ENCODE data around the gene NDST1.

Gene NDST1

GRCh38 chr5:150523472-150524350 is 15.8 kb downstream of the NDST1 start:
- peak; percentile 44 to 48 for DNase-seq (ENCODE audit: low read depth in 2 of 2)

DNA sequence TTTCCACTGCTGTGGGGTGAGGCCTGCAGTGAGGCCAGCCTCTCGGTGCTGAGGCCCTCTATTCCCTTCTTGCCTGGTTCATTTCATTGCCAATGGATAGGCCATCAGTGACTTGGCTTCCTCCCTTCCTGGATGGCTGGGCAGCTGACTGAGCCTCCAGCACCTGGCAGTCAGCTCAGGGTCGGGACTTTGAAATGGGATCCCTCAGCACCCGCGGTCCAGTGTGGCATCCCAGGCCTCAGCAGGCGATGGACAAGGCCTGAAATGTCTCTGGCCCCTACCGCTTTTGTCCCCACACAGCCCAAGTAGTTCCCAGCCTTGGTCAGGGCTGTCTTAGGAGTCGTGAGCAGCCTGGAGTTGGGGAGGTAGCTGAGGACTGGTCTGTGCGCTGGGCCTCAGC is 17.2 kb downstream of the NDST1 start:
- no peak for DNase-seq (ENCODE audit: low read depth in 2 of 2)

DNA sequence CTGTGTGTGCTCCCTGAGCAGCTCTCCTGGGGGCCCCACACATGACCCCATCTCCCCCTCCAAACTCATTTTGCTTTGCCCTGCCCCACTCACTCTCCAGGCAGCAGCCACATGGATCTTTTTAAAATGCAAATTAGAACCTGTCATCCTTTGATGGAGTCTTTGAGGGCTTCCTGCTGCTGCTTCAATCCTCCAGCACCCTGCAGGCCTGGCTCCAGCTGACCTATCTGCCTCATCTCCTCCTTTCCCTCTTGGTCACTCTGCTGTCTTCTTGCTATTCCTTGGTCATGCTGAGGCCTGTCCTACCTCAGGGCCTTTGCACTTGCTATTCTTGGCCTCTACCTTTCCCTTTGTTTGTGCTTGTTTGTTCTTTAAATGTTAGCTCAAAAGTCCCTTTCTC is 17.9 kb downstream of the NDST1 start:
- DNase-seq (ENCODE audit: low read depth in 2 of 2), result no peak

DNA sequence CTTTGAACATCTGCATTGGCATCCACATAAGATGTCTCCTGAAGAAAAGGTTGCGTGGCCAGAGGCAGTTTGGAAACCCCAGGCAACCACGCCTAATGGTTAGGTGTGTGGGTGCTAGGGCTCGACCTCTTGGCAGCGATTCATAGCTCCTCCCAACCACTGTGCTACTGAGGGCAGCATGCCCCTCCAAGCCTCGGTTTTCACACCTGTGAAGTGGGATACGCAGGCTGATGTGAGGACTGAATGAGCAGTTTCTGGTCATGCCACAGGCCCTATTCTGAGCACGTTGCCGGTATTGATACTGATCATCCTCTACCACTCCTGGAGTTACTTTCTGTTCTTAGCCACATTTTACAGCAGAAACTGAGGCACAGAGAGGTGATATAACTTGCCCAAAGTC is 19.1 kb downstream of the NDST1 start:
- no peak for DNase-seq (ENCODE audit: low read depth in 2 of 2)

- no peak for DNase-seq (ENCODE audit: low read depth in 2 of 2)
Observed at GRCh38 chr5:150527808-150528207, 19.9 kb downstream of the NDST1 start.

DNA sequence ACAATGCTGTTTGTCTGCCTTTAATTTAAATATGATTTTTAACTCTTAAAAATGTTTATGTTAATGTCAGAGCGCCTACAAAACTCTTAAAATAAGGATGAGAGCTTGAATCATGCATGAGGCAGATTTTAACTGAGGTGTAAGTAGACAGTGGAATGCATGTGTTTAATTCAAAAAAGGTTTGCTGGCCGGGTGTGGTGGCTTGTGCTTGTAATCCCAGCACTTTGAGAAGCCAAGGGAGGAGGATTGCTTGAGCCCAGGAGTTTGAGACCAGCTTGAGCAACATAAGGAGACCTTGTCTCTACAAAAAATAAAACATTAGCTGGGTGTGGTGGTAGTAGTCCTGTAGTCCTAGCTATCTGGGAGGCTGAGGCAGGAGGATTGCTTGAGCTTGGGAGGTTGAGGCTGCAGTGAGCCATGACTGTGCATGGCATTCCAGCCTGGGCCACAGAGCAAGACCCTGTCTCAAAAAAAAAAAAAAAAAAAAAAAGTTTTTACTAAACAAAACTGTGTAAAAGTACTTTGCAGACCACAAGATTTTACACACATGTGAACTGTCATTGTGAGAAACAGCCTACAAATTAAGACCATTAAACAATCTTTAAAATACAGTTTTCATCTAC is 21.1 kb downstream of the NDST1 start:
- no peak for DNase-seq (ENCODE audit: low read depth in 2 of 2)

DNA sequence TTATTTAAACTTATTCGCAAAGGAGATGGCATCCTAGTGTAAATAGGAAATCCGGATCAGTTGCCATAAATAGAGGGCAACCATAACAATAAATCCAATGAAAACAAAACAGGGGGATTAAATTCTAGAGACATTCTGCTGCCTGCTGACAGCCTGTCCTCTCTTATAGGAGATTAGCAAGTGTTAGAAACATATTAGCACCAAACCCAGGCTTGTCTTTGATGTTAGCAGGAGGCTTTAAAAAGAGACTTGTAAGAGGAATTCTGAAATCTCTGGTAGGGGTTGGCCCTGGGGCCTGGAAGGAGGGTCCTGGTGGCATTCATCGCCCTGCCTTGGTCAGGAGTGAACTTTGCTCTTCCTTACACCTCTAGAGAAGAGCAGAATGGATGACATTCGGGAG is 21.6 kb downstream of the NDST1 start:
- no peak for DNase-seq (ENCODE audit: low read depth in 2 of 2)

DNA sequence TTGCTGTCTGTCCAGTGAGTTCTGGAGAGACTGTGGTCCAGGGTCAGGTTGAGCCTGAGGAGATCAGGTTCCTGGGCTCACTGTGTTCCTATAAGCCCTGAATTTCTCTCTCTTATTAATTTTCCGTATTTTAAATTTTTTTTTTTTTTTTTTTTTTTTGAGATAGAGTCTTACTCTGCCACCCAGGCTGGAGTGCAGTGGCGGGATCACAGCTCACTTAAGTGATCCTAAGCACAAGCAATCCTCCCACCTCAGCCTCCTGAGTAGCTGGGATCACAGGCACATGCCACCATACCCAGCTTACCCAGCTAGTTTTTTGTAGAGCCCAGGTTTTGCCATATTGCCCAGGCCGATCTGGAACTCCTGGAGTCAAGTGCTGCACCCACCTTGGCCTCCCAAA is 22.5 kb downstream of the NDST1 start:
- no peak for DNase-seq (ENCODE audit: low read depth in 2 of 2)

GRCh38 chr5:150530951-150531588 is 23.1 kb downstream of the NDST1 start:
- DNase-seq (ENCODE audit: low read depth in 2 of 2), result no peak

- no peak for DNase-seq (ENCODE audit: low read depth in 2 of 2)
Observed at GRCh38 chr5:150531686-150532085, 23.8 kb downstream of the NDST1 start.

GRCh38 chr5:150532151-150532550 is 24.2 kb downstream of the NDST1 start:
- no peak for DNase-seq (ENCODE audit: low read depth in 2 of 2)

DNA sequence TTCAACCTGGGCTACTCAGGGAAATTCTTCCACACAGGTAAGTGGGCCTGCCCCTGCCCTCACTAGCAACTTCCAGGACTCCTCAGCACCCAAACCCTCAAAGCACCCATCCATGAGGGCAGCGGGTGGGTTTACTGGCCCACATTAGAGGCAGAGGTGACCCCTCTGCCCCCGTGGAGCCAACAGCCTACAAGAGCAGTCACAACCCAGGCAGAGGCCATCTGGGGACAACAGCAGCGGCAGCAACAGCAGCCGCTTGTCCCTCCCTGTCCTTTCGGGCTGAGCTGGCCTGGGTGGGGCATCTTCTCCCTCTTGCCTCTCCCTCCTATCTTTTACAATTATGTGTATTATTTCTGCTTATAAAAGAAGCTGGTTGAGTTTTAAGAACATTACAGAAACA is 25.1 kb downstream of the NDST1 start:
- no peak for DNase-seq (ENCODE audit: low read depth in 2 of 2)

DNA sequence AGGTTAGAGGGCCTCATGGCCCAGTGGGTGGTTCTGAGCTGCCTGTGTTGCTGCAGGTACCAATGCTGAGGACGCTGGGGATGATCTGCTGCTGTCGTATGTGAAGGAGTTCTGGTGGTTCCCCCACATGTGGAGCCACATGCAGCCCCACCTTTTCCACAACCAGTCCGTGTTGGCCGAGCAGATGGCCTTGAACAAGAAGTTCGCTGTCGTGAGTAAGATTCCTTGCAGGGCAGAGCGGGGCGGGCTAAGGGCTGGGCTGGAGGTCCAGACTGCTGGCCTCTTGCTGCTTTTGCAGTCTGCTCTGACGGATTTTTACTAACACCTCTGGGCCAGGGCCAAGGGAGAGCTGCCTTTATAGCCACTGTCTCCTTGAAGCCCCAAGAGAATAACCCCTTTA is 26.9 kb downstream of the NDST1 start:
- DNase-seq (ENCODE audit: low read depth in 2 of 2), result no peak

GRCh38 chr5:150535611-150536010 is 27.7 kb downstream of the NDST1 start:
- no peak for DNase-seq (ENCODE audit: low read depth in 2 of 2)

- no peak for DNase-seq (ENCODE audit: low read depth in 2 of 2)
Observed at GRCh38 chr5:150538007-150538917, 30.3 kb downstream of the NDST1 start.

GRCh38 chr5:150539206-150539605 is 31.3 kb downstream of the NDST1 start:
- DNase-seq (ENCODE audit: low read depth in 2 of 2), result no peak

DNA sequence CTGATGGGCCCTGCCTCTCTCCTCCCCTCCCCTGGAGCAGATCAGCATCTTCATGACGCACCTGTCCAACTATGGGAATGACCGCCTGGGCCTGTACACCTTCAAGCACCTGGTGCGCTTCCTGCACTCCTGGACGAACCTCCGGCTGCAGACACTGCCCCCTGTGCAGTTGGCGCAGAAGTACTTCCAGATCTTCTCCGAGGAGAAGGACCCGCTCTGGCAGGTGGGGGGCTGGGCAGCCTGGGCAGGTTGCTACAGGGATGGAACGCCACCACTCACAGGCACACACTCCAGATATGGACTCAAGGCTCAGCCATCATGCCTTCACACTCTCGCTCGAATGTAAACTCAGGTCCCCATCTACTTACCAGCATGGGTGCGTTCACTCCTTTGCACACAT is 32.1 kb downstream of the NDST1 start:
- DNase-seq (ENCODE audit: low read depth in 2 of 2), result no peak

DNA sequence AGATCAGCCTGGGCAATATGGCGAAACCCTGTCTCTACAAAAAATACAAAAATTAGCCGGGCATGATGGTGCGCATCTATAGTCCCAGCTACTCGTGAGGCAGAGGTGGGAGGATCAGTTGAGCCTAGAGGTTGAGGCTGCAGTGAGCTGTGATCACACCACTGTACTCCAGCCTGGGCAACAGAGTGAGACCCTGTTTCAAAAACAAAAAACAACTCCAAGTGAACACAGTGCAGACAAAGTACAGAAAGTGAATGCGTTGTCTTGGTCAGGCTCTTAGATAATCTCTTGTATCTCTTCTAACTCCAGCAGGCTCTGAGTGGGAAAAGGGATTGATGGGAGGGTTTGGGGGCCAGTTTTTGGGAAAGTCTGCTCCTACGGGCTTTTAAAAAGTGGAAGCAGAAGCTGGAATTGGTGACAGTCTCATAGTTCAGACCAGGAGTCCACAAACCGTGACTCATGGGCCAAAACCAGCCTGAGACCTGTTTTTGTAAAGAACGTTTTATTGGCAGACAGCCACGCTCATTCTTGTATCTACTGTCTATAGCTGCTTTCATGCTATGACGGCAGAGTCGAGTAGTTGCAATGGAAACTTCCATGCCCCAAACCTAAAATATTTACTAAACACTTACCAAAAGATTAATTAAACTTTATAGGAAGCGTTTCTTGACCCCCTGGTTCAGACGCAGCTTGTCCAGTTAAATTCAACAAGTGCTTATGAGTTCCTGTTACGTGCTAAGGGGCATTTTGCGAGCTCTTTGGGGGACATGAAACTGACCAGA is 32.9 kb downstream of the NDST1 start:
- peak in 1 of 2 experiments; percentile 60 for DNase-seq (ENCODE audit: low read depth in 2 of 2)

- DNase-seq (ENCODE audit: low read depth in 2 of 2), result no peak
Observed at GRCh38 chr5:150541397-150541675, 33.4 kb downstream of the NDST1 start.

GRCh38 chr5:150541895-150542294 is 34.0 kb downstream of the NDST1 start:
- DNase-seq (ENCODE audit: low read depth in 2 of 2), result no peak

- DNase-seq (ENCODE audit: low read depth in 2 of 2), result no peak
Observed at GRCh38 chr5:150542933-150543445, 35.1 kb downstream of the NDST1 start.
